ENCODE results near the gene PCNA.

PCNA gene

GRCh38 chr20:5067877-5068645, 51.7 kb downstream of the PCNA start:
- no peak overlapping the region for H3K4me3 ChIP-seq (ENCODE audit: low read depth, low read length)

- no peak overlapping the region for H3K4me3 ChIP-seq (ENCODE audit: low read depth, low read length)
These were observed 53.8 kb downstream of the PCNA start for GRCh38 chr20:5065879-5066383.

- H3K4me3 ChIP-seq (ENCODE audit: low read depth, low read length) = no peak overlapping the region
These were observed 54.4 kb downstream of the PCNA start for GRCh38 chr20:5065166-5065878.
